ENCODE results near the gene GPER1.
"Not testable (repeated sequence)": the region's sequence is repeated elsewhere in the genome, so short reads cannot be mapped to it uniquely, and the experiment has no call there.

The GPER1 gene

DNA sequence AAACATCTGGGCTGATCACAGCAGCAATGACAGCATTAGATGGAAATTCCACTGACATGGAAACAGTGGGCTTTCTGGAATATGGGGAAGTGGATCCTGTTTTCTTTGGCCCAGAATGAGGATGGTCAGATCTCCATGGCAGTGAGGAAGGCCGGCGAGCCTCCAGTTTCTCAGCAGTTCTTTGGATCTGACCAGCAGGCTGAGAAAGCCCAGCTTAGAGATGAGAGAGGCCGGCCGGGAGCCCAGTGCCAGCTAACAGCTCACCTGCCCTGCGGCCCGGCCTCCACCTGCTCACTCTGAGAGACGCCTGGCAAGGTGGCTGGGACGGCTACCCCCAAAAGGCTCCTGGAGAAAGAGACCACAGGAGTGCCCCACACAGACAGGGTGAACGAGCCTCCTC lies 24.2 kb downstream of the GPER1 start:
- DNase-seq (ENCODE audit: low read depth, low spot score): no peak
- no peak overlapping the region for H3K4me3 ChIP-seq (ENCODE audit: low read length)

DNA sequence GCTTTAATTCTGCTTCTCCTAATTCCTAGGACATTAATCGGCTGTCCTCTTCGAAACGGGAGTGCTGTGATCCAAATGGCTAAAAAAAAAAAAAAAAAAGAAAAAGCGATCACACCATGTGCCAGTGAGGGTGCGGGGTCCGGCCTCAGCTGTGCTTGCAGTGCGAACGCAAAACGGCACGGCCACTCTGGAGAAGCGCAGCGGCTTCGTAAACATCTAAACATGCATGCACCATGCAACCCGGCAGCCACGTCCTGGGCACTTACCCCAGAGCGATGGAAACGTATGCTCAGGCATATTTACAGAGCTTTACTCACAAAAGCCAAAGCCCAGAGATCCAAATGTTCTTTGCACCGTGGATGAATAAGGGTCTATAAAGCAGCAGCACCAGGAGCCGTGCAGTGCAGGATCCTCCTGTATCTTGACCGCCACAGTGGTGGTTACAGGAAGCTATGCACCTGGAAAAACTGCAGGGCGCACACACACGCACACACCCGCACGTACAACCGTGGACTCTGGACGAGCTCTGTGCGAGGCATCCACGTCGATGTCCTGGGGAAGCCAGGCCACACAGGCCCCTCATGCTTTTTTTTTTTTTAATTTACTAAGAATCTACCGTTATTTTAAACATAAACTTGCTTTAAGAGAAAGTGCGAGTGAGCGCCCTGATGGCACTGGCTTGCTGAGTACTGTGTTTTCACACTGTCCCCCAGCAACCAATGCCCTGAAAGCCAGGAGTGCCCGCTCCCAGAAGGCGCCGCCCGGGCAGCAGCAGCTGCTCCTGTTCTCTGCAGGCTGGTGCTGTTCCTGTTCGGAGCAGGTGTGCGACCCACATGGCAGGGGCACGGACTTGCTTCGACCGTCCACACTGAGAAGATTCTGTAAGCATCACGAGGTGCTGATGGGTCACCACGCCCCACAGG lies 25.0 kb downstream of the GPER1 start:
- H3K4me3 ChIP-seq (ENCODE audit: low read length): no peak overlapping the region

DNA sequence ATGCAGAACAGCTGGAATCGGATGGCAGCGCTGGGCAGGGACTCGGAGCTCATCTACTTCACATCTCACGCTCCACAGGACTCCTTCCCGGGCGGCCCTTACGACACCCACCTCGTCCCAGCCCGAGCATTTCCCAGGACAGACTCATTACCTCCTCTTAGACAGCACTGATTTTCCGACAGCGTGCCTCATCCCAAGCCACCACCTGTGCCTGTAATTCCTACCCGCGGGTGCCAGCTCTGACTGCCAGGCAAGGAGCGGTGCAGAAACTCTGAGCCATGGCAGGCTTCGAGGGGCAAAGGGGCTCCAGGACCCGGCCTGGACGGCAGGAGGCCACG lies 25.6 kb downstream of the GPER1 start:
- no peak overlapping the region for H3K4me3 ChIP-seq (ENCODE audit: low read length)
- DNase-seq (ENCODE audit: low read depth, low spot score): no peak

More for the DNA sequence above, 25.0 kb downstream of the GPER1 start:
- no peak for DNase-seq (ENCODE audit: low read depth, low spot score)

DNA sequence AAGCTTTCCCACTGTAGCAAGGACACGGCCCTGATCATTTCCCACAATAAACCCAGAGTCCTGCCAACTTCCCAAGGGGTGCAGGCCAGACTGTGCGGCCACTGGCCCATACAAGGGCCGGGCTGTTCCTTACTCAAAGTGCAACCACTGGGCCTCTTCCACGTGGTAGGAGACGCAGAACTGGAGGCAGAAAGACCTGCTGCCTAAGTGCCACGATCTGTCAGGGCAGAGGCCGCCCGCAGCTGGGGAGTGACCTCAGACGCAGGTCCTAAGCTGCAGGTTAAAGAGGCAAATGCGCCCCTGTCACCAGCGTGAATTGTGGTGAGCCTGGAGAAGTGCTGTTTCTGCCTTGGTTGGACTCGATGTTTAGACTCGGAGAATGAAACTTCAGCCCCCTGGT lies 26.2 kb downstream of the GPER1 start:
- DNase-seq (ENCODE audit: low read depth, low spot score): no peak
- H3K4me3 ChIP-seq (ENCODE audit: low read length): no peak overlapping the region

DNA sequence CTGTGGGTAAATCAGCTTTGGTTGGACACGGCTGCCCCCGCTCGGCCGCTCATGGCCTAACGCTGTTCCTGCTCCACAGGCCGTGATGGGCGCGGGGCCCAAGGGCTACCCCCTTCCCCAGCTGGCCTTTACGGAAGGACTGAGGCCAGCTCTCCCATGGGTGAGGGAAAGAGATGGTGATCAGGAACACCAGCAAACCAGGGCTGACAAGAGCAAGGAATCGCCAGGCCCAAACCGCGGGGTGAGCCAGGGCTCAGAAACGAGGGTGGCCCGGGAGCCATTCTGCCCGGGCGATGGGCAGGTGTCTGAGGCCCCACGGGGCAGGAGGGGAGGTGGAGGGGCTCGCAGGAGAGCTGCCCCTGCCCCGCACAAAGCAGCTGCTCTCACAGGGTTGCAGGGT lies 26.6 kb downstream of the GPER1 start:
- no peak for DNase-seq (ENCODE audit: low read depth, low spot score)
- H3K4me3 ChIP-seq (ENCODE audit: low read length): no peak overlapping the region

DNA sequence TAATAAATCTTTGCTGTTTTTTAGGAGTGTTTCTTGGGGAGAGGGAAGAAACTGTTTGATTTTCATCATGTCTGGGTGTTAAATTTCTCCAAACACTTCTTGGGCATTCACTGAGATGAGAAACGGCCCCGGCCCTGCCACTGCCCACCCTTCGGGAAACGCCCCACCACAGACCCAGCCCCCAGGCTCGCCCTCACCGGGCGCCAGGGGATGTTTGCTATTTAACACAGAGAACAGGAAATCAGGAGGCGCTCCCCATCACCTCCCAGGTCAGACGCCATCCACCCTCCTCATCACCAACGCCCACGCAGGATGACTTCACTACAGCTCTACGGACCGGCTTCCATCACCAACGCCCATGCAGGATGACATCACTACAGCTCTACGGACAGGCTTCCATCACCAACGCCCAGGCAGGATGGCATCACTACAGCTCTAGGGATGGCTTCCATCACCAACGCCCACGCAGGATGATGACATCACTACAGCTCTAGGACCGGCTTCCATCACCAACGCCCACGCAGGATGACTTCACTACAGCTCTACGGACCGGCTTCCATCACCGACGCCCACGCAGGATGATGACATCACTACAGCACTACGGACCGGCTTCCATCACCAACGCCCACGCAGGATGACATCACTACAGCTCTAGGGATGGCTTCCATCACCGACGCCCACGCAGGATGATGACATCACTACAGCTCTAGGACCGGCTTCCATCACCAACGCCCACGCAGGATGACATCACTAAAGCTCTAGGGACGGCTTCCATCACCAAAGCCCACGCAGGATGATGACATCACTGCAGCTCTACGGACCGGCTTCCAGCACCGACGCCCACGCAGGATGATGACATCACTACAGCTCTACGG lies 27.5 kb downstream of the GPER1 start:
- H3K4me3 ChIP-seq (ENCODE audit: low read length); DNase-seq (ENCODE audit: low read depth, low spot score): not testable (repeated sequence)

DNA sequence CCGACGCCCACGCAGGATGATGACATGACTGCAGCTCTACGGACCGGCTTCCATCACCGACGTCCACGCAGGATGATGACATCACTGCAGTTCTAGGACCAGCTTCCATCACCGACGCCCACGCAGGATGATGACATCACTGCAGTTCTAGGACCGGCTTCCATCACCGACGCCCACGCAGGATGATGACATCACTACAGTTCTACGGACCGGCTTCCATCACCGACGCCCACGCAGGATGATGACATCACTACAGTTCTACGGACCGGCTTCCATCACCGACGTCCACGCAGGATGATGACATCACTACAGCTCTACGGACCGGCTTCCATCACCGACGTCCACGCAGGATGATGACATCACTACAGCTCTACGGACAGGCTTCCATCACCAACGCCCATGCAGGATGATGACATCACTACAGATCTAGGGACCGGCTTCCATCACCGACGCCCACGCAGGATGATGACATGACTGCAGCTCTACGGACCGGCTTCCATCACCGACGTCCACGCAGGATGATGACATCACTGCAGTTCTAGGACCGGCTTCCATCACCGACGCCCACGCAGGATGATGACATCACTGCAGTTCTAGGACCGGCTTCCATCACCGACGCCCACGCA lies 28.6 kb downstream of the GPER1 start:
- H3K4me3 ChIP-seq (ENCODE audit: low read length); DNase-seq (ENCODE audit: low read depth, low spot score): not testable (repeated sequence)

DNA sequence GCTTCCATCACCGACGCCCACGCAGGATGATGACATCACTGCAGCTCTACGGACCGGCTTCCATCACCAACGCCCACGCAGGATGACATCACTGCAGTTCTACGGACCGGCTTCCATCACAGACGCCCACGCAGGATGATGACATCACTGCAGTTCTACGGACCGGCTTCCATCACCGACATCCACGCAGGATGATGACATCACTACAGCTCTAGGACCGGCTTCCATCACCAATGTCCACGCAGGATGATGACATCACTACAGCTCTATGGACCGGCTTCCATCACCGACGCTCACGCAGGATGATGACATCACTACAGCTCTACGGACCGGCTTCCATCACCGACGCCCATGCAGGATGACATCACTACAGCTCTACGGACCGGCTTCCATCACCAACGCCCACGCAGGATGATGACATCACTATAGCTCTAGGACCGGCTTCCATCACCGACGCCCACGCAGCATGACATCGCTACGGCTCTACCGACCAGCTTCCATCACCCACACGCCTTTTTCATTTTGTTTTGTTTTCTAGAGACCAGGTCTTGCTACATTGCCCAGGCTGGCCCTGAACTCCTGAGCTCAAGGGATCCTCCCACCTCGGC lies 29.5 kb downstream of the GPER1 start:
- no peak for DNase-seq (ENCODE audit: low read depth, low spot score)
- H3K4me3 ChIP-seq (ENCODE audit: low read length): no peak overlapping the region

DNA sequence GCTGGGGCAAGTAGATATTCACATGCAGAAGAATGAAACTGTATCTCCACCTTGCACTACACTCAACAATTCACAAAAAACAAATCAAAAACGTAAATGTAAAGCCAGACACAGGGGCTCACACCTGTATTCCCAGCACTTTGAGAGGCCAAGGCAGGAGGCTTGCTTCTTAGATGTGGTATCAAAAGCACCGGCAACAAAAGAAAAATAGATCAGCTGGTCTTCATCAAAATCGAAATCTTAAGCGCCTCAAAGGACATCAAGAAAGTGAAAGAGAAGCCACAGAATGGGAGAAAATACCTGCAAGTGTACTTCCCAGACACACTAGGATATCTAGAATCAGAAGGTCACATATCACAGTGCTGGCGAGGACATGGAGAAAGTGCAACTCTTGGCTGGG lies 31.3 kb downstream of the GPER1 start:
- DNase-seq (ENCODE audit: low read depth, low spot score): peak; percentile 50
- H3K4me3 ChIP-seq (ENCODE audit: low read length): no peak overlapping the region

DNA sequence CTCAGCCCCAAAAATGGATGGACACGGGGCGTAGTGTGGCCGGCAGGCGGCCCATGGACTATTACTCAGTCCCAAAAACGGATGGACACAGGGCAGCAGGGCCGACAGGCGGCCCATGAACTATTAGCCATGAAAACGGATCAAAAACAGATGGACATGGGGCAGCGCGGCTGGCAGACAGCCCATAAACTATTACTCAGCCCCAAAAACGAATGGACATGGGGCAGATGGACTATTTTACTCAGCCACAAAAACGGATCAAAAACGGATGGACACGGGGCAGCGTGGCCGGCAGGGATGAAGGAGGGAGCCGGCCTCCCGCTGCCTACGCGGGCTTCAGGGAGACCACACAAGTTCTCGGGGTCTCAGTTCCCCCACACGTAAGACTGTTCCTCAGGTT lies 32.9 kb downstream of the GPER1 start:
- no peak overlapping the region for H3K4me3 ChIP-seq (ENCODE audit: low read length)
- DNase-seq (ENCODE audit: low read depth, low spot score): no peak

DNA sequence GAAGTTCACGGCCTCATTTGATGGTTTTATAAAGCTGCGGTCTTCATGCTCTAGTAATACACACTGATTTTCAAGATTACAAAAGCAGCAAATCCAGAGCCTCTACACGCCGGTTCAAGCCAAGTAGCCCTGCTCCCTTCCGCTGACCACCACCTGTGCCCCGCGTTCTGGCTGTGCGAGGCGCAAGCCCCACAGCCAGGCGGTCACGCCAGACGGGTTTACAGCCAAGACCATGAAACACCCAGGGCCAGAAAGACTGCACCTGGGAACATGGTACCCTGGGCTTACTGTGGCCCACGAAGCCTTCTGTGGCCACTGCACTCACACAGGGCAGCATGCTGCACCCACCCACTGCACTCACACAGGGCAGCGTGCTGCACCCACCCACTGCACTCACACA lies 33.6 kb downstream of the GPER1 start:
- no peak overlapping the region for H3K4me3 ChIP-seq (ENCODE audit: low read length)
- DNase-seq (ENCODE audit: low read depth, low spot score): no peak

DNA sequence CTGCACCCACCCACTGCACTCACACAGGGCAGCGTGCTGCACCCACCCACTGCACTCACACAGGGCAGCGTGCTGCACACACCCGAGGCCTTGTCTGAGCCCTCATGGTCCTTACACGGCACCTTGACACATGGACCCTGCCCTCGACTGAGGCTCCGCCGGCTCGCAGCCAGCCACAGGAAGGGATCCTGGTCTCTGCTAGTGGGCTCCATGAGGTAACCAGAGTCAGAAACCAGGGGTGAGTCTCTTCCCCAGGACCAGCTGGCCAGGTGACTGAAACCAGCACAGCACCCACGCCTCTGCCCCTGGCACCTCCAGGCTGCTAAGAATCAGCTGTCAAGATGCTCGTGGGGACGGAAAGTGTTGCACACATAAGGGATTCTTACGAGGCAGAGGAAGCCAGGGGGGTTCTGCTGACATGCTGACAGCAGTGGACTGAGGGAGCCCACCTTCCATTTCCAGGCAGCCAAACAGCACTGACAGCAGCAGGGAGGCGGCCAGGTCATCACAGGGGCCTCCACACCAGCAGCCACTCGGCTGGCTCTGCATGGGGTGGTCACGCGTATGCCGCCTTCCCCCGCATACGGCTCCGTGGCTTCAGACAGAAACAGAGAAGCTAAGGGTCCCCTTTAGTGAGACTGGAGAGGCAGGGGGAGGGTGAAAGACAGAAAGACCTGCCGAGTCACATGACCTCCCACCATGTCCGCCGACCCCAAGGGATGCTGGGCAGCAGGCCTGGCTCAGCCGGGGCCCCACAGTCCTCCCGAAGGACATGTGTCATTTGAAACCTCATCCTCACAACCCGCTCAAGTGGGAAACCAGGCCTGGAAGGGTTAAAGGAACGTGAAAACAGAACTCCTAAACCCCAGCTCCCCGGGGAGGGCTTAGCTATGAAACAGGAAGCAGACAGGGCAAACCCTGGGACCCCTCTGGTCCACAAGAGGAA lies 34.2 kb downstream of the GPER1 start:
- no peak for DNase-seq (ENCODE audit: low read depth, low spot score)
- no peak overlapping the region for H3K4me3 ChIP-seq (ENCODE audit: low read length)

DNA sequence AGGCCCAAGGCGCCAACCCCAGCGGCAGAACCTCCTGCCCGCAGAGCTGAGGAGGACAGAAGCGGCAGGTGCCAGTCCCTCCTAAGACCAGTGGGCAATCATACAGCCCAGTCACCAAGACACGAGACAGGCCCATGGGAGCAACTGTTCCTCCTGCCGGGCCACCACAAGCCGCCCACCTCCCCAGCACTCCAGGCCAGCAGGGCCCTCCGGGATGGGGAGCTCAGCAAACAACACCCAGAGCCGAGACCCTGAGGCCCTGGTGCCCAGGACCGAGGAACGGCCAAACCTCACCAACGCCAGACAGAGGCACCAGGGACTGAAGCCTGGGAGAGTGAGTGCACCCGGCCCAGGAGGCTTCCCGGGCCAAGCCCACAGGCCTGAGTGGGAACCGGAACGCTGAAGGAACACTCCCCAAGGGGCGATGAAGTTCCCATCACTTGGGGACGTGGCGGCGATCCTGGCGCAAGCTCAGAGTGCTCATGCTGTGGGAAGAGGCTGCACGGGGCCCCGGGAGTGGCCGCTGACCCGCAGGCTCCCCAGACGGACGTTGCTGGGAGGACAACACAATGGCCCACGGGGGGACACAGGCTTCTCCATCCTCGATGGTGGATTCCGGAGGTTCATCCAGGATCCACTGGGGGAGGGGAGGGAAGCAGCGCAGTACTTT lies 35.1 kb downstream of the GPER1 start:
- no peak overlapping the region for H3K4me3 ChIP-seq (ENCODE audit: low read length)

DNA sequence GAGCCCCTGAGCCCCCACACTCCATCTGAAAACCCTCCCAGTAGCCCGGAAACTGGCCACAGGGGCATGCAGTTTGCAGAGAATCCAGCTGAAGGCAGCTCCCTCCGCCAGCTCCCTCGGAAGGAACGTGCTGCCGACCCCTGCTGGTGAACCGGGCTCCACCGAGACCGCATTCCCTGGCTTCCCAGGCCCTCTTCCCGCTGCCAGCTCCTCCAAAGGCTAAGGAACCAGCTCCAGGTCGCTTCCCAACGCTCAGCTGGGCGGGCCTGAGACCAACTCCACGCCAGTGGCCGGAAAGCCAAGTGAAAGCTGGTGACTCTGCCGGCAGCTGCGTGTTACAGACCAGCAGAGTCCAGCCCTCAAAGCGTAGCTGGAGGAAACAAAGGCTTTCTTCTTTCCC lies 35.8 kb downstream of the GPER1 start:
- DNase-seq (ENCODE audit: low read depth, low spot score): no peak
- H3K4me3 ChIP-seq (ENCODE audit: low read length): no peak overlapping the region

More for the DNA sequence above, 35.1 kb downstream of the GPER1 start:
- no peak for DNase-seq (ENCODE audit: low read depth, low spot score)

DNA sequence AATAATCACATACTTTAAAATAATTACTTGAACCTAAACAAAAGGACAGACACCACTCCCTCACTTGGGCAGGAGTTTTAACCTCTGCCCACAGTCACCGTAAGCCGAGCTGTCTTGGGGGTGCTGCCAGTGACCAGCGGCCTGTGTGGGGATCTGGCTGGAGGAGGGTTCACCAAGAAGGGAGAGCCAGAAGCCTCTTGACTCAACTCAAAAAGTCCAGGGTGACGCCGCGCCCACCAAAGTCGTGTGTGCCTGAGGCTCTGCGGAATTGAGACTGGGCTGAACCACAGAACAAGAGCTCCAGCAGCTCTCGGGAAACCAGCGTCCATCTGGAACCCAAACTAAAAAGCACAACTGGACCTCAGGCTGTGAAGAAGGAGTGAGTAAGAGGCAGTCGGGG lies 36.3 kb downstream of the GPER1 start:
- H3K4me3 ChIP-seq (ENCODE audit: low read length): no peak overlapping the region
- DNase-seq (ENCODE audit: low read depth, low spot score): no peak

DNA sequence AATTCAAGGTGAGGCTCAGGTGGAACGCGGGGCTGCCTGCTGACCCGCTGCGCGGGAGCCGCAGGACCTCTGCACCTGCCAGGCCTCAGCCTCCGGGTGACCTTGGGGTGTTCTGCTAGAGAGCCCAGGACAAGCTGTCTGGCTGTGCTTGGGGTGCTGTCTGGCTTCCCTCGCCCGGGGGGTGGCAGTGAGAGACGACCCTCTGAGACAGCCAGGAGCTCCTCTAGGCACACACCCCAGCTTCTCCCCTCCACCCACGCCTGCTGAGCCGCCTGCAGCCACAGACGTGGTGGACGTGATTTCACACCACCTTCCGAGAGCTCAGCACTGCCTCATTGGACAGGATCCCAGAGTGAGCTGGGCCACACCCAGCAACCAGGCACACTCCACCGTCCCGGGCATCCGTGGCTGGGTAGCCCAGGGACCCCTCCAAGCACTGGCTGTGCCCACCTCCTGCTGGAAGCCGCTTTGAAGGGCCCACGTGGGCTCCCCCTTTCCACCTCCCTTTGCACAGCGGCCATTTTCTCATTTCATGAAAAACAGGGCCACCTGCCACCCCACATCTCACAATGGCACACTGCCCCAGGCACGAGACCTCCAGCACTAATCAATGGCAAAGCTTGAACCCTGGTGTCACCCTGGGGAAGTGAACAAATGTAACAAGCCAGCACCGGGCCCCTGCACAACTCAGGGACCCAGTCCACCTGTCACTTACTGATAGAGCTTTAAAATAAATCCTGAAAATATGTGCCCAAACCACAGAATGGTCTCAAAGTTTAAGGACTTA lies 37.1 kb downstream of the GPER1 start:
- no peak overlapping the region for H3K4me3 ChIP-seq (ENCODE audit: low read length)
- no peak for DNase-seq (ENCODE audit: low read depth, low spot score)

DNA sequence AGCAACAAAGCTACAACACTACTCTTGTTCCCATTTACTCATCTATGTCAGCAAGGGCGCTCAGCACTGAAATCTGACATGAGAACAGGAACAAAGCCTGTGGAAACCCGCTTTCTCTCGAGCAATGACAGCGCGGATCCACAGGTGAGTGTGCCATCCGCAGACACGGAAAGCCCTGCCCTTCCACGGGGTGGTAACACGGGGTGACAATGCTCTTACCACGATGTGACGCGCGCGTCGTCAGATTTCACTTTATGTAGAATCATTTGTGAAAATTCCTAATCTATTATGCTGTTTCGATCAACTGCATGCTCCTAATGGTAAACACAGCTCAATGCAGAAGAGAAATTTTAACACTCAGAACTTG lies 37.7 kb downstream of the GPER1 start:
- DNase-seq (ENCODE audit: low read depth, low spot score): no peak
- H3K4me3 ChIP-seq (ENCODE audit: low read length): no peak overlapping the region
